ENCODE measurements around the gene CSF1. TPM values are rescaled to one million over a fixed set of nuclear protein-coding genes. Genes with fewer than 3 reads are reported as not detected.

CSF1 gene
- total RNA-seq, 1 experiment from 2014 or later, result 3.0 TPM

GRCh38 chr1:109901524-109902145 is 9.0 kb upstream of the CSF1 start:
- Histone ChIP-seq H3K4me2 (ENCODE audit: low read length) (peak overlapping the region; percentile 6; the same call in 1 of the 2 replicates), H3K36me3 (ENCODE audit: control insufficient read depth in 1 of 2, insufficient read depth in 2 of 2, low read length in 2 of 2) (no peaks in the 10 kb centered on the region), H3K9me2 (ENCODE audit: insufficient read depth) (no peaks in the 10 kb centered on the region), H3K9me3 (ENCODE audit: control insufficient read depth in 1 of 2, insufficient read depth in 1 of 2, low read depth in 1 of 2, low read length in 2 of 2) (no peaks in the 10 kb centered on the region), H3K4me3 (replicated peaks in 1 of 2; ENCODE audit: low read depth in 1 of 2, low read length in 2 of 2) (no peak overlapping the region), H3K9ac (ENCODE audit: low read length) (no peak overlapping the region), H3K79me2 (ENCODE audit: insufficient read depth, low read length) (no peaks in the 10 kb centered on the region), H2AFZ (ENCODE audit: low read depth, low read length, poor library complexity, severe bottlenecking) (no peak overlapping the region), H4K20me1 (ENCODE audit: insufficient read depth) (no peaks in the 10 kb centered on the region), H3K27me3 (ENCODE audit: insufficient read depth, low read length) (no peaks in the 10 kb centered on the region), H3K27ac (ENCODE audit: low read depth, low read length) (no peak overlapping the region), H3K4me1 (ENCODE audit: control insufficient read depth in 1 of 2, insufficient read depth in 2 of 2, low read length in 2 of 2) (peaks cover 0 to 12% of the 10 kb centered on the region in 2 experiments; a peak in 2 of 4 replicates)
- ChIA-PET CTCF (no interaction called here), RAD21 (ENCODE audit: low non-redundant PET in 1 of 2, low total read pairs in 2 of 2, uncharacterized antibody in 2 of 2, unreplicated experiment in 2 of 2) (no interaction called here), POLR2A (no interaction called here)
- BruUV-seq (replicated peaks), result no TSS peak
- intact Hi-C loops (cut with micrococcal nuclease), result no loop called here
- no peak for TF ChIP-seq ATF3 (IDR thresholded peaks at IDR 0.05)
- TF ChIP-seq MAX (IDR thresholded peaks at IDR 0.05), result no peak
- no peak for TF ChIP-seq ZFX (IDR thresholded peaks at IDR 0.05)
- TF ChIP-seq CBX3 (IDR thresholded peaks at IDR 0.05; ENCODE audit: low read depth), result no peak
- TF ChIP-seq ZBTB33 (IDR thresholded peaks at IDR 0.05; ENCODE audit: extremely low read depth, insufficient replicate concordance, low read length), result no peak
- no peak for TF ChIP-seq ZNF274 (IDR thresholded peaks at IDR 0.05; ENCODE audit: low read depth, low read length)
- TF ChIP-seq RAD21 (IDR thresholded peaks at IDR 0.05; ENCODE audit: low read depth), result no peak
- TF ChIP-seq SRF (IDR thresholded peaks at IDR 0.05; ENCODE audit: low read depth), result no peak
- no peak for TF ChIP-seq EZH2 (IDR thresholded peaks at IDR 0.05)
- no peak for TF ChIP-seq TCF7L2 (IDR thresholded peaks at IDR 0.05; ENCODE audit: borderline replicate concordance, extremely low read depth, insufficient read depth, insufficient read length)
- no peak for TF ChIP-seq EZH2phosphoT487 (IDR thresholded peaks at IDR 0.05; ENCODE audit: borderline replicate concordance)
- TF ChIP-seq POLR2A (IDR thresholded peaks at IDR 0.05; ENCODE audit: borderline replicate concordance, extremely low read depth, insufficient read depth, insufficient read length), result no peak
- no peak for TF ChIP-seq ELF1 (IDR thresholded peaks at IDR 0.05; ENCODE audit: borderline replicate concordance, low read depth)
- TF ChIP-seq POLR2AphosphoS5 (IDR thresholded peaks at IDR 0.05; ENCODE audit: low read depth, low read length), result no peak
- DNase-seq (ENCODE audit: low read depth, low spot score), result no peak
- ATAC-seq, result peak; percentile 77
